ENCODE data around the gene RASGRP2.

GRCh38 chr11:64774144-64774543 is 30.2 kb upstream of the RASGRP2 start:
- TF ChIP-seq POLR2AphosphoS5 (IDR thresholded peaks at IDR 0.05; ENCODE audit: low read depth, low read length) (no peak), POLR2A (IDR thresholded peaks at IDR 0.05; ENCODE audit: low read depth, low read length) (no peak), TAF1 (IDR thresholded peaks at IDR 0.05; ENCODE audit: low read depth, low read length) (no peak), SPI1 (IDR thresholded peaks at IDR 0.05; ENCODE audit: low read depth, low read length) (no peak), POU2F2 (IDR thresholded peaks at IDR 0.05; ENCODE audit: low read depth, low read length) (no peak)
